Activated CD8-positive, alpha-beta memory T cell treated with anti-CD3 and anti-CD28 coated beads, Interleukin-2, amount 50 U/mL, for 4 hours (primary cell): Measurements from ENCODE around the gene RASSF8.

Source experiments
- DNase-seq: peaks from one replicate; pipeline ENCODE4 v3.0.0-alpha.2; 2020

Gene RASSF8

GRCh38 chr12:26068503-26068902, 110.0 kb downstream of the RASSF8 start:
- no peak for DNase-seq

GRCh38 chr12:26069796-26070195, 111.3 kb downstream of the RASSF8 start:
- no peak for DNase-seq

DNA sequence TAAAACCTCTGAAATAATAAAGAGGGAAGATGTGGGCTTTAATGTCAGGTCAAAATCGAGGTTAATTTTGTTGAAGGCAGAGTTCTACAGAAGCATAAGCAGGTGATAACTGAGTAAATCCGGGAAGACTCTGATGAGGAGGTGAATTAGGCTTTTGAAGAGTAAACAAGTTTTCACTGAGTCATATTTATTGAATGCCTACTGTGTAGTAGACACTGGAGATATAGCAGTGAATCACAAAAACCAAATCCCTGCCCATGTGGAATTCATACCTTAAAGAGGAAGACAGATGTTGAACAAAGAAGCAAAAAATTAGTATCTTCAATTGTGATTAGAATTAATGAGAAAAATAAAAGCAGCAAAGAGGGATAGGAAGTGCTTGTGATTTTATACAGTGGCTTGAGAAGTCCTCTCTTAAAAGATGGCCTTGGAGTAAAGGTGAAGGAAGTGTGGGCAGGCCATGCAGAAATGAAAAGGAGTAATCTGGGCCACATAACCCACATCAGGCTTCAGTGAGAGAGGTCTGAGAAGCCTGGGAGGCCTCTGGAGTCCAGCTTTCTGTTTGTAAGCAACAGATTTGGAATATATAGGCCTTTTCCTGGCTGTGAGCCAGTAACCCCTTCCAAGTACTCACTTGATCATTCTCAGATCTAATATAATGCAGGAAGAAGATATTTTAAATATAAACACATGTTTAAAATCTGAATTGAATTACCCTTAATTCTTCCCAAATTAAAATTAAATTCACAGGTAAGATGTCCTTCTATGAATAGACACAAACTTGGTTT, 119.6 kb downstream of the RASSF8 start:
- no peak for DNase-seq

DNA sequence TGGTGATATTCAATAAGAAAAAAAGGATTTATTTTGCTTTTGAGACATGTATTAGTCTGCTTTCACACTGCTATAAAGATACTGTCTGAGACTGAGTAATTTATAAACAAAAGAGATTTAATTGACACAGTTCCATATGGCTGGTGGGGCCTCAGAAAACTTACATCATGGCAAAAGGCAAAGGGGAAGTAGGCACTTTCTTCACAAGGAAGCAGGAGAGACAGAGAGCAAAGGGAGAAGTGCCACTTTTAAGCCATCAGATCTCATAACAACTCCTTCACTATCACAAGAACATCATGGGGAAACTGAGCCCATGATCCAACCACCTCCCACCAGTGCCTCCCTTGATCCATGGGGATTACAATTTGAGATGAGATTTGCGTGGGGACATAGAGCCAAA, 122.4 kb downstream of the RASSF8 start:
- DNase-seq, result no peak

GRCh38 chr12:26086936-26087335, 128.5 kb downstream of the RASSF8 start:
- no peak for DNase-seq

DNA sequence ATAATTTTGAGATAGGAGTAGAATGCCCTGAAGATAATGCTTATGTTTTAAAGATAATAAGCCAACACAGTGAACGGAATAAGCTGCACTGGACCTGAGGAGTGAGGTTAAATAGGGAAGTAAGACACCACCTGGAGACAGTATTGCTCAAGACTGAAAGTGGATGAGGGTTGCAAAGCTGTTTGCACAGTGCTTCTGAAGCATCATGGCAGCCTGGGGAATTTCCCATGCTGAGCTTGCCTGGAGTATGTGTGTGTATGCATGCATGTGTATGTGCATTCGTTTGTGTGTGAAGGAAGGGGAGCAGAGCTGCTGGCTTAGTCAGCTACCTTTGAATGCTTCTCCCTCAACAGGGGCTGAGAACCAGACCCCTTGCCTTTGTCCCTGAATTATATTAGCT, 130.5 kb downstream of the RASSF8 start:
- no peak for DNase-seq

DNA sequence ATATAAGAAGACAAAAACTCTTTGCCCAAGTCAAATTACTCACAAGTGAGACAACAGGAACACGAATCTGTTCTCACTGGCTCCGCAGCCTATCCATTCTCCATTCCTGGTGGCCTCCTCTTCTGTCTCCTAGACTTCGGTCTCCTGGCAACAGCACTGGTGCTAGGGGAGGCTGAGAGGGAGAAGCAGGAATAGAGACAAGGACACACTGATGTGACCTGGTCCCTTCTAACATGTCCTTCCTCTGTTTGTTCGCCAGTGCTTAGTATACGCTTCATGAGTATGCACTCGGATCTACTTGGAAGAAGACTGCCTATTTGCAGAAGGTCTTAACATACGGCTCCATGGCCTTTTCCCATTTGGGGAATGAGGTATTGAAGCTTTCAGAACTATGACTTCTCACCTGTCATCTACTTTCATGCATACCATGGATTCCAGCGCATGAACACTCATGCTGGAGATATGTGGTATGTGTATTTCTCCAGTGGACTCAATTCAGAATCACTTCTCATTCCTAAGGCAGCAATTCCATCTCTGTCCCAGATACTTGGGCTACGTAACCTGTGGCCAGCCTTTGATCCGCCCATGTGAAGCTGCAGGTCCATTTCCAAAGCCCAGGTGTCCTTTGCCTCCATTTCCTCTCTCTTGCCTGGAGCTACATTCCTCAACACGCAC, 132.5 kb downstream of the RASSF8 start:
- no peak for DNase-seq

DNA sequence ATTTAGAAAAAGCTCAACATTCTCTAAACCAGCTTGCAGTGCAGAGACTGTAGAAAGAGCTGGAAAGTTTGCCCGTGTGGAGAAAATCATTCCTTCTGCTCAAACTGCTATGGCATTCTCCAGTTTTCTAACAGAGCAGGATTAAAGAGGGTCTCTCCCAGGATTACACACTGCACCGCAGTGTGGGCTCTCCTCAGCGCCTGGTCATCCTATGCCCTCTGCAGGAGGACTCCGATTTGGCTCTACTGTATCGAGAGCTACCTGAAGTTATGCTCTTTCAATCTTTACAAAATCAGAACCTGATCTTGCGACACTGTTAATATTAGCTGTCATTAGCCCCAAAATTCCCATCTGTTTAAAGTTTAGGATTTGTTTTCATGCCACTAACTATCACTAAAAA, 133.3 kb downstream of the RASSF8 start:
- no peak for DNase-seq

DNA sequence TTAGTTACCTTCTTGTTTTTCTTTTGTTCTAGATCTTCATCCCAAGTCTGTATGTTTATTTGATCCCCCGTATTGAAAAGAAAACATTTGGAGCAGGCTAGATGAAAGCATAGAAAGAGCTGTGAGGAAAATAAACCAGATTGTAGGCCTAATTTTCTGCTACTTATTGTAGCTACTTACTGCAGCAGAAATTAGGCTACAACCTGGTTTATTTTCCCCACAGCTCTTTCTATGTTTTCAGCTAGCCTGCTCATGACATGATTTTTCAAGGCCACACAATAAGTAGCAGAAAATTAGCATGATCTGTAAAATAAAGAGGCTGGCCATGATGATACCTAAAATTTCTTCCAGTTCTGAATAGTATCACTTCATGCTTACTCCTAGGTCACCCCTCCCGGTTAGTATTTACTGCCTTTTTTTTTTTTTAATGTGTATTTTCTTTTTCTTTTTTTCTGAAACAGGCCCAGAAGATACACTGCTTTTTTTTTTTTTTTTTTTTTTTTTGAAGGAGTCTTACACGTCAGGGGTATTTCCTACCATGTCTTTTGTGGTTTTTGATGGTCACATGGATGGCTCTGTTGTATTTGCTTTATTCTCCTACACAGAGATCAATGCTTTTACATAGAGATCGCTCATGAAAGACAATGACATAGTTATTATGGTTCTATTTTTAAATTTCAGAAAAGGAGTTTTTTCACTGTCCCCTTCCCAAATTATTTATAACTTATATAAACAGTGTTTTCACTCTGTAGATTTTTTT, 134.0 kb downstream of the RASSF8 start:
- no peak for DNase-seq

GRCh38 chr12:26095186-26095585, 136.7 kb downstream of the RASSF8 start:
- no peak for DNase-seq

DNA sequence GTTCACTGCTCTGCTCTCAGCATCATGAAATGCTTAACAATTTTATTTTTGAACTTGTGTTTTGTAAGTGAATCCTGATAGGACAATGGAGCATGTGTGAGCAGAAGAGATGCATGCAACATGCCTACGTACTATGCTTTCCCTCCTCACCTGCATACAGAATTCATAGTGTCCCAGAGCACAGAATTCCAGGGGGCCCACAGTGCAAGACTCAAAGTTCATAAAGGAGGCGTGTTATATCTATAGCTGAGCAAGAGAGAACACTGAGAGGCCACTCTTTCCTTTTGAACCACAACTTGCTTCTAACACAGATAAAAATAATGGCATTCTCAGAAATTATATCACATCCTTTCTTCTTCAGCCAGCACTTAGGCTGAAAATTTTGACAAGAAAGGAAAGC, 137.6 kb downstream of the RASSF8 start:
- DNase-seq, result no peak

DNA sequence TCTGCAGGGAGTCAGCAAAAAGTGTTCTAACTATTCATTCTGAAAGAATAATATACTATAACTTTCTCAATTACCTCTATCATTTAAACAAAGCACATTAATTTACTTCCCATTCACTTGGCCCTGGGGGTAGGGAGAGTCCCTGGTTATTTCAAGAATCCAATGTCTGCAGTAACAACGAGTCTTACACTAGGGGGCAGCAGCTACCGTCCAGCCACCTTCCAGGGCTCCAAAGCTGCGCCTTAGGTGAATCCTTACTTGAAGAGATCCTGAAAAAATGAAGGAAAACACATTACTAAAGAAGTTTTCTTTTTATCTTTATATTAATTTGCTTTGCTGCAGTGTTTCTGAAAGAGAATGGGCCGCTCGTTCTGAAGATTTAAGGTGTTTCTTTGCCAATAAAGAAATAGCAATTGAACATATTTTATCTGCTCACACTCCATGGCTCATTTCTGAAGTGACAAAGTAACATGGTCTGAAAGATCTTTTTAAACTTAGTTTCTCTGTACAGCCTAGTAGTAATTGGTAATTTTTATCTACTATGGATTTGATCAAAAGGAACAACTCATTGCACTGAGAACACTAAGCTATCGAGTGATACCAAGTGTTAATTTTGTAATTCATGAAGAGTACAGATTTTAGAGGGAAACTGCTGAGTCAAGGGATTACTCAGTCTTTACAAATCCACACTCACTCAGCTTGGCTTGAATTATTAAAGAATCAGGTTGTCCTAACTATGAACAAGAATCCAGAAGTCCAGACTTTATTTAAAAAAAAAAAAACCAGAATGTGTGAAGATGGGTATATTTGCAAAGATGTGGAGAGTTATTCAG, 138.8 kb downstream of the RASSF8 start:
- peak; percentile 51 for DNase-seq

- DNase-seq, result no peak
These were observed 142.3 kb downstream of the RASSF8 start for GRCh38 chr12:26100666-26101349.

DNA sequence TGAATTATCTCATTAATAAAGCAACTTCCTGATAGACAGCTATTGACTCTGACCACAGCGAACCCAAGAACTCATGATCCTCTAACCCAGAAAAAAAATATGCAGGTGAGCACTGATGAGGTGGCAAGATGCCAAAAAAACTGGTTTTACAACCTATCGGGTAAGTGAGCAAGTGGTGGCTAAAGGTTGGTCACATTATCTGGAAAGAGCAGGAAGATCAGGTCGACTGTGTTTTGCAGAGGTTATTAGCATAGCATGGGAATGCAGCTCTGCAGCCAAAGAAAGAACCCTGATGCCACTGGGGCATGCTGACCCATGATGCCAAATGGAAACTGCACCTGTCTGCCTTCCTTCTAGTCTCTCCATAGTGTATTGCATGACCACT, 142.9 kb downstream of the RASSF8 start:
- no peak for DNase-seq

DNA sequence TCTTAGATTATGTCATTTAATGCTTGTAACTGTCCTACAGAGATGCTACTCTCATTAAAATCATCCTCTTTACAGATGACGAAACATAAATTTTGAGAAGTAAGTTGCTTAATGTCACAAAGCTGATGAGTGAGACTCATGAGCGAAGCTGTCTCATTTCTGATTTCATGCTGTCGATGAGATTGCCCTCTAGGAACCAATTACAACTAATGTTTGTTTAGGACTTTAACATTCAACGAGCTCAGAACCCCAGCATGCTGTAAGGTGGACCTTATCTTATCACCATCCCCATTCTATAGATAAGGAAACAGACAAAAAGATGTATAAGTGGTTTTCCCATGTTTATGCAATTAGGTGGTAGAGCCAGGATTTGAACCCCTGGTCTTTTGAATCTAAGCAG, 143.3 kb downstream of the RASSF8 start:
- DNase-seq, result no peak

- no peak for DNase-seq
These were observed 144.5 kb downstream of the RASSF8 start for GRCh38 chr12:26102953-26103352.

GRCh38 chr12:26106347-26106746, 147.9 kb downstream of the RASSF8 start:
- DNase-seq, result no peak

DNA sequence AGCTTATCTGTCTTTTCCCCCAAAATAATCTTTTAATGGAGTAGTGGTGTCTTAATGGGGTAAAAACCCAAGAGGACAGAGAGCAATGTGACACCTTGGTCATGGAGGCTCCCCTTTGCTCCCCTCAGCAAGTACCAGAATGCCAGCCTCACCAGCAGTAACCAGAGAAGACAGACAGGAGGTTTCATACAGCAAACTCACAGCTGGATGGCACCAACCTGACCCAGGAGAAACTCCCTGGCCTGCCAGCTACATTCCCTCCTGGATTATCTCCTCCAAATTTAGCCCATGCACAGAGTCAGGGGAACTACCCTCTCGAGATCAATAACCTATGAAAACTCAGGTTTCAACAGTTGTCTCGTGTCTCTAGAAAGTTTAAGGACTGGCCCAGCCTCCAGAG, 150.4 kb downstream of the RASSF8 start:
- no peak for DNase-seq

DNA sequence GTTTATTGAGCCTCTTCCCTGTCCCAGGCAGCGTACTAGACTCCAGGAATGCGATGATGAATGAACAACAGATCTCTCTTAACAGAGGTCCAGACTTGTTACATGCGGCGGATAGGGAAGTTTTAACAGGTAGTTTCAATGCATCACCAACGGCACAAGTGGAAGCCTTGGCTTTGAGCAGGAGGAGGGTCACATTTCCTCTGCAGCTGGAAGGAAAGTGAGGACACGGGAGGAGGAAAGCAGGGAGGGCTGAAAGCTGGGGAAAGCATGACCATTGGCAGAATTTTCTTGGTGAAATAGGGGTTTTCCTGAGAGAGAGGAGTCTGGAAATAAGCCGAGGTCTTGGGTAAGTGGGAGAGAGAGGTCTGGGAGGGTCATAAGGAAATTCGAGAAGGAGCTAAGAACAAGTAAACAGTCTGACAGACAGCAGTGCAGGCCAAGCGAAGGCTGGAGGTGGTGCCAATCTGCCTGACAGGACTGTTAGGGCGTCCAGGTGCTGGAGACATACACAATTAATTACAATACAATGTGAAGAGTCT, 150.9 kb downstream of the RASSF8 start:
- no peak for DNase-seq

- no peak for DNase-seq
These were observed 153.8 kb downstream of the RASSF8 start for GRCh38 chr12:26112232-26112631.

- no peak for DNase-seq
These were observed 154.2 kb downstream of the RASSF8 start for GRCh38 chr12:26112703-26113147.

- DNase-seq, result no peak
These were observed 154.7 kb downstream of the RASSF8 start for GRCh38 chr12:26113181-26113654.
